NCI-H1092 treated with DMSO at 0.1 percent for 48 hours (cell line): ENCODE results near the gene MICB.
"Not testable (repeated sequence)": the region's sequence is repeated elsewhere in the genome, so short reads cannot be mapped to it uniquely, and the experiment has no call there.

Experiments used
- DNase-seq: peaks from one replicate; lab custom pipeline; 2025; lab: John Stamatoyannopoulos, UW

MICB gene

GRCh38 chr6:31541059-31541657 is 43.2 kb downstream of the MICB start:
- no peak for DNase-seq

GRCh38 chr6:31541658-31542521 is 43.9 kb downstream of the MICB start, which contains the start of gene DDX39B:
TSS of gene DDX39B (minus strand) at chr6:31542003. CDS start at chr6:31540532, 1,471 bp downstream.
- DNase-seq = peak; percentile 95

GRCh38 chr6:31543639-31544038 is 45.7 kb downstream of the MICB start:
- no peak for DNase-seq

- DNase-seq = no peak
Measured at GRCh38 chr6:31544676-31545075, 46.7 kb downstream of the MICB start.

GRCh38 chr6:31545291-31545690 is 47.3 kb downstream of the MICB start:
- no peak for DNase-seq

GRCh38 chr6:31546339-31546957 is 48.5 kb downstream of the MICB start, which contains the start of gene ATP6V1G2:
TSS of gene ATP6V1G2 (minus strand) at chr6:31546608. CDS start at chr6:31546559, 49 bp downstream.
- DNase-seq = peak; percentile 70

GRCh38 chr6:31546958-31547726 is 49.2 kb downstream of the MICB start, which contains the start of gene NFKBIL1:
TSS of gene NFKBIL1 (plus strand) at chr6:31547608. CDS start at chr6:31547695, 87 bp downstream.
- peak; percentile 94 for DNase-seq

GRCh38 chr6:31547727-31548543 is 50.0 kb downstream of the MICB start:
- peak; percentile 12 for DNase-seq

- DNase-seq = no peak
Measured at GRCh38 chr6:31548544-31548873, 50.6 kb downstream of the MICB start.

- DNase-seq = not testable (repeated sequence)
Measured at GRCh38 chr6:31551371-31551770, 53.4 kb downstream of the MICB start.

GRCh38 chr6:31556307-31556706 is 58.4 kb downstream of the MICB start:
- no peak for DNase-seq

- DNase-seq = no peak
Measured at GRCh38 chr6:31557443-31558317, 59.7 kb downstream of the MICB start.

- DNase-seq = no peak
Measured at GRCh38 chr6:31558318-31558625, 60.3 kb downstream of the MICB start.

- no peak for DNase-seq
Measured at GRCh38 chr6:31558631-31559500, 60.9 kb downstream of the MICB start.

- DNase-seq = no peak
Measured at GRCh38 chr6:31559606-31559957, 61.6 kb downstream of the MICB start.

GRCh38 chr6:31559958-31560696 is 62.2 kb downstream of the MICB start:
- no peak for DNase-seq

GRCh38 chr6:31560697-31561058 is 62.7 kb downstream of the MICB start:
- DNase-seq = no peak
